ENCODE data around the gene AMPH. TPM values are rescaled to one million over a fixed set of nuclear protein-coding genes. Genes with fewer than 3 reads are reported as not detected.
A peak's percentile ranks its signal among the peaks of the same experiment; 100 is the strongest.

AMPH gene
- total RNA-seq, 1 donor from 2014 or later: 10.7 TPM

DNA sequence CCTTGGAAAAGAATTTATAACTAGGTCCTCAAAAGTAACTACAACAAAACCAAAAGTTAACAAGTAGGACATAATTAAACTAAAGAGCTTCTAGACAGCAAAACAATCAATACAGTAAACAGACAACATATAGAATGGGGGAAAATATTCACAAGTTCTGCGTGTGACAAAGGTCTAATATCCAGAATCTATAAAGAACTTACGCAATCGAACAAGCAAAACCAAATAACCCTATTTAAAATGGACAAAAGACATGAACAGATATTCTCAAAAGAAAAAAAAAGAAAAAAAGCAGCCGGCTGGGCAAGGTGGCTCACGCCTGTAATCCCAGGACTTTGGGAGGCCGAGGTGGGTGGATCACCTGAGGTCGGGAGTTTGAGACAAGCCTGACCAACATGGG, 33.8 kb upstream of the AMPH start:
- no peaks in the 10 kb centered on the region for H3K9me3 Mint-ChIP-seq (ENCODE audit: unreplicated experiment)
- no peak for DNase-seq (ENCODE audit: extremely low spot score, unreplicated experiment)
- no peaks in the 10 kb centered on the region for H3K36me3 Mint-ChIP-seq (ENCODE audit: unreplicated experiment)
- H3K27ac Mint-ChIP-seq (ENCODE audit: unreplicated experiment): no peak overlapping the region
- H3K4me1 Mint-ChIP-seq (ENCODE audit: unreplicated experiment): peaks cover 1% of the 10 kb centered on the region
- TF ChIP-seq, protein P1, sequence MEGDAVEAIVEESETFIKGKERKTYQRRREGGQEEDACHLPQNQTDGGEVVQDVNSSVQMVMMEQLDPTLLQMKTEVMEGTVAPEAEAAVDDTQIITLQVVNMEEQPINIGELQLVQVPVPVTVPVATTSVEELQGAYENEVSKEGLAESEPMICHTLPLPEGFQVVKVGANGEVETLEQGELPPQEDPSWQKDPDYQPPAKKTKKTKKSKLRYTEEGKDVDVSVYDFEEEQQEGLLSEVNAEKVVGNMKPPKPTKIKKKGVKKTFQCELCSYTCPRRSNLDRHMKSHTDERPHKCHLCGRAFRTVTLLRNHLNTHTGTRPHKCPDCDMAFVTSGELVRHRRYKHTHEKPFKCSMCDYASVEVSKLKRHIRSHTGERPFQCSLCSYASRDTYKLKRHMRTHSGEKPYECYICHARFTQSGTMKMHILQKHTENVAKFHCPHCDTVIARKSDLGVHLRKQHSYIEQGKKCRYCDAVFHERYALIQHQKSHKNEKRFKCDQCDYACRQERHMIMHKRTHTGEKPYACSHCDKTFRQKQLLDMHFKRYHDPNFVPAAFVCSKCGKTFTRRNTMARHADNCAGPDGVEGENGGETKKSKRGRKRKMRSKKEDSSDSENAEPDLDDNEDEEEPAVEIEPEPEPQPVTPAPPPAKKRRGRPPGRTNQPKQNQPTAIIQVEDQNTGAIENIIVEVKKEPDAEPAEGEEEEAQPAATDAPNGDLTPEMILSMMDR (IDR thresholded peaks at IDR 0.05): no peak
- H3K27me3 Mint-ChIP-seq (ENCODE audit: unreplicated experiment): peaks cover 65% of the 10 kb centered on the region
- no peak overlapping the region for H3K4me3 Mint-ChIP-seq (ENCODE audit: unreplicated experiment)

DNA sequence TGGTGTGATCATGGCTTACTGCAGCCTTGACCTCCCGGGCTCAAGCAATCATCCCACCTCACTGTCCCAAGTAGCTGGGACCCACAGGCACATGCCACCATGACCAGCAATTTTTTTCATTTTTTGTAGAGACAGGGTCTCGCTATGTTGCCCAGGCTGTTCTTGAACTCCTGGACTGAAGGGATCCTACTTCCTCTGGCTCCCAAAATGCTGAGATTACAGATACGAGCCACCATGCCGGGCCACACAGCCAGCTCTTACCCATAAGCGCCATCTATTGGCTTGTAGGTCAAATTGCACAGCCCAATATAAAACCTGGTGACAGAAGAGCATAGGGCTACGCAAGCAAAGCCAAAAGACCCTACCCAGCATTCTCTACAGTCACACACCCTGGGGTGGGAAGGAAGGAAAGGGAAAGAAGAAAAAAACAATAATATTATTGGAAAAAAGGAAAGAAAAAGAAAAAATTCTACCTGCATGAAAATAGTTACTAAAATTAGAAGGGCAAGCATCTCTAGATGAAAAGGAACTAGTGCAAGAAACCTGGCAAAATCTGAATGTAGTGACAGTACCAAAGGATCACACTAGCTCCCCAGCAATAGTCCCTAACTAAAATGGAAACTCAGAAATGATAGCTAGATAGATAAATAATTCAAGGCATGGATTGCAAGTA, 29.4 kb upstream of the AMPH start:
- H3K9me3 Mint-ChIP-seq (ENCODE audit: unreplicated experiment): no peaks in the 10 kb centered on the region
- TF ChIP-seq, protein P1 (IDR thresholded peaks at IDR 0.05): peak; percentile 85
- H3K27me3 Mint-ChIP-seq (ENCODE audit: unreplicated experiment): peaks cover 40% of the 10 kb centered on the region
- DNase-seq (ENCODE audit: extremely low spot score, unreplicated experiment): no peak
- H3K4me3 Mint-ChIP-seq (ENCODE audit: unreplicated experiment): no peak overlapping the region
- H3K36me3 Mint-ChIP-seq (ENCODE audit: unreplicated experiment): no peaks in the 10 kb centered on the region
- no peak overlapping the region for H3K27ac Mint-ChIP-seq (ENCODE audit: unreplicated experiment)
- H3K4me1 Mint-ChIP-seq (ENCODE audit: unreplicated experiment): peaks cover 1% of the 10 kb centered on the region

DNA sequence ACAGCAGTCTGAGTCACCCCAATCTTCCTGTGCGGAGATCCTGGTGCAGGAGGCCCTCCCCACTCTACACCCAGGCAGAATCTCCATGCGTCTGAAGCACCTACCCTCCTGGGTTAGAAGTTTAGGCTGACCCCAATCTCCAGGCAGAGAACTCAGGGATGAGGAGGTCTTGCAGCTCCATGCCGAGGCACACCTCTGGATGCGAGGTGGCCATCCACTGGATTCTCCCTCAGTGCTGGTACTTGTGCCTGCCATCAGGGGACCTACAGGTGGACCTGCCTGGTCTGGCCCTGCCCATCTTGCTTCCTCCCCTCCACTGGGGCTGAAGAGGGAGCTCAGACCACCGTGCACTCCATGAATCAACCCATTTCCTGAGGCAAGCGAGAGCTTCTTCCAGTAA, 28.8 kb upstream of the AMPH start:
- Mint-ChIP-seq H3K4me3 (ENCODE audit: unreplicated experiment) (no peak overlapping the region), H3K27ac (ENCODE audit: unreplicated experiment) (no peak overlapping the region), H3K9me3 (ENCODE audit: unreplicated experiment) (no peaks in the 10 kb centered on the region), H3K36me3 (ENCODE audit: unreplicated experiment) (no peaks in the 10 kb centered on the region), H3K27me3 (ENCODE audit: unreplicated experiment) (peaks cover 38% of the 10 kb centered on the region), H3K4me1 (ENCODE audit: unreplicated experiment) (peaks cover 1% of the 10 kb centered on the region)
- TF ChIP-seq, protein P1 (IDR thresholded peaks at IDR 0.05): no peak
- DNase-seq (ENCODE audit: extremely low spot score, unreplicated experiment): no peak

DNA sequence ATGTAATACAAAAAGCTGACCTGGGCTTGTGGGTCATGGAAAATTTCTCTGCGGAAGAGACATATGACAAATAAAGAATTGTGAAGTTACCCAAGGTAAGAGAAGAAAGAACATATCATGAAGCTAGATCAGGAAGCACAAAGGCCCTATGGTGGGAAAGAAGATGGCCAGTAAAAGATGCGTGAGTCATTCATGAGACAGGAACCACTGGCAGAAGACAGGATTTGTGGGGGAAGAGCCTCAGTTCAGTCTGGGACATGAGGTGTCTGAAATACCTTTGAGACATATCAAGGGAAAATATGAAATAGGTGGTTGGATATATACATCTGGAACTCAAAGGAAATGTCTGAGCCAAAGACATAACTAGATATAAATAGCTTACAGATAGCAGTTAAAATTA, 27.7 kb upstream of the AMPH start:
- H3K36me3 Mint-ChIP-seq (ENCODE audit: unreplicated experiment): no peaks in the 10 kb centered on the region
- peaks cover 37% of the 10 kb centered on the region for H3K27me3 Mint-ChIP-seq (ENCODE audit: unreplicated experiment)
- TF ChIP-seq, protein P1 (IDR thresholded peaks at IDR 0.05): no peak
- no peak overlapping the region for H3K27ac Mint-ChIP-seq (ENCODE audit: unreplicated experiment)
- H3K4me1 Mint-ChIP-seq (ENCODE audit: unreplicated experiment): peaks cover 1% of the 10 kb centered on the region
- H3K9me3 Mint-ChIP-seq (ENCODE audit: unreplicated experiment): no peaks in the 10 kb centered on the region
- no peak overlapping the region for H3K4me3 Mint-ChIP-seq (ENCODE audit: unreplicated experiment)
- no peak for DNase-seq (ENCODE audit: extremely low spot score, unreplicated experiment)

DNA sequence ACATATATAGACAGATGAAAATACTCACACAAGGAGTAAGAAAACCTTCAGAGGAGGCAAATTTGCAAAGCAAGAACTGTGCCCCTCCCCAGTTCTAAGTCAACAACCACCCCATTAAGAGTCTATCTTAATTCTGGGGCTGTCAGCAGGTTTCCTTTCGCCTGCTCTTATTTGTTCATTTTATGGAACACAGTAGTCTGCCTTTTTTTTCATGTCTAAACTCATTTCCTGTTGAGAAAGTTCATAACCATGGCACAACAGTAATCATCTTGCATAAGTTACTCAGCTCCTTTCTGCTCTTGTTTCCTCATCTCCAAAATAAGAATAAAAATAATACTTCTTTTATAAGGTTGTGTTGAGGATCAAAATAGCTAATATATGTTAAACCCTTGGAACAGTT, 25.8 kb upstream of the AMPH start:
- Mint-ChIP-seq H3K9me3 (ENCODE audit: unreplicated experiment) (no peaks in the 10 kb centered on the region), H3K27ac (ENCODE audit: unreplicated experiment) (no peak overlapping the region), H3K27me3 (ENCODE audit: unreplicated experiment) (peaks cover 23% of the 10 kb centered on the region), H3K4me1 (ENCODE audit: unreplicated experiment) (peaks cover 1% of the 10 kb centered on the region), H3K4me3 (ENCODE audit: unreplicated experiment) (no peak overlapping the region), H3K36me3 (ENCODE audit: unreplicated experiment) (no peaks in the 10 kb centered on the region)
- TF ChIP-seq, protein P1 (IDR thresholded peaks at IDR 0.05): no peak
- DNase-seq (ENCODE audit: extremely low spot score, unreplicated experiment): no peak

Data from osteocyte (in vitro differentiated cells).